Memory B cell (primary cell): ENCODE results near the gene SPCS2.

Experiments used
- ATAC-seq: fragments of 150-1000 bp; cut with Tn5 transposase; 2 replicates; pipeline ENCODE4 v1.10.0; 2021; ENCODE audit warnings: low read depth, mild to moderate bottlenecking, moderate library complexity
- DNase-seq, 2 donors: peaks; one replicate each; pipeline ENCODE4 v3.0.0; 2022; ENCODE audit warnings: low spot score in 2 of 2
- H3K27ac Mint-ChIP-seq: one replicate; pipeline ENCODE4 v1.8.0; 2022; ENCODE audit warnings: mild to moderate bottlenecking, moderate library complexity, mixed read lengths
- H3K27me3 Mint-ChIP-seq: one replicate; pipeline ENCODE4 v1.8.0; 2022; ENCODE audit warnings: mixed read lengths
- H3K36me3 Mint-ChIP-seq: one replicate; pipeline ENCODE4 v1.8.0; 2022; ENCODE audit warnings: mild to moderate bottlenecking, mixed read lengths
- H3K4me1 Mint-ChIP-seq: one replicate; pipeline ENCODE4 v1.8.0; 2022; ENCODE audit warnings: mixed read lengths
- H3K4me3 Mint-ChIP-seq: one replicate; pipeline ENCODE4 v1.8.0; 2022; ENCODE audit warnings: mild to moderate bottlenecking, moderate library complexity, mixed read lengths
- H3K9me3 Mint-ChIP-seq: one replicate; pipeline ENCODE4 v1.8.0; 2022; ENCODE audit warnings: mixed read lengths

The SPCS2 gene

GRCh38 chr11:74935285-74935684 is 13.8 kb upstream of the SPCS2 start:
- DNase-seq (no peak), ATAC-seq (no peak)
- Mint-ChIP-seq H3K4me3 (no peak overlapping the region), H3K27ac (peak overlapping the region; percentile 14), H3K9me3 (no peaks in the 10 kb centered on the region), H3K4me1 (peaks cover 5% of the 10 kb centered on the region), H3K36me3 (peaks cover 35% of the 10 kb centered on the region), H3K27me3 (no peaks in the 10 kb centered on the region)

- Mint-ChIP-seq H3K27ac (no peak overlapping the region), H3K4me1 (peaks cover 5% of the 10 kb centered on the region), H3K4me3 (no peak overlapping the region), H3K27me3 (no peaks in the 10 kb centered on the region), H3K9me3 (no peaks in the 10 kb centered on the region), H3K36me3 (peaks cover 41% of the 10 kb centered on the region)
- no peak for DNase-seq
- no peak for ATAC-seq
Measured at GRCh38 chr11:74936087-74936486, 13.0 kb upstream of the SPCS2 start.

- ATAC-seq (no peak), DNase-seq (no peak)
- H3K36me3 Mint-ChIP-seq: peaks cover 48% of the 10 kb centered on the region
- peaks cover 10% of the 10 kb centered on the region for H3K4me1 Mint-ChIP-seq
- no peak overlapping the region for H3K27ac Mint-ChIP-seq
- no peaks in the 10 kb centered on the region for H3K9me3 Mint-ChIP-seq
- no peak overlapping the region for H3K4me3 Mint-ChIP-seq
- H3K27me3 Mint-ChIP-seq: no peaks in the 10 kb centered on the region
Measured at GRCh38 chr11:74936976-74937375, 12.1 kb upstream of the SPCS2 start.

- DNase-seq (no peak), ATAC-seq (no peak)
- H3K27me3 Mint-ChIP-seq: no peaks in the 10 kb centered on the region
- H3K27ac Mint-ChIP-seq: no peak overlapping the region
- H3K4me3 Mint-ChIP-seq: no peak overlapping the region
- H3K9me3 Mint-ChIP-seq: no peaks in the 10 kb centered on the region
- peaks cover 16% of the 10 kb centered on the region for H3K4me1 Mint-ChIP-seq
- peaks cover 55% of the 10 kb centered on the region for H3K36me3 Mint-ChIP-seq
Measured at GRCh38 chr11:74937696-74938475, 11.2 kb upstream of the SPCS2 start.

- no peak overlapping the region for H3K27ac Mint-ChIP-seq
- DNase-seq: no peak
- H3K9me3 Mint-ChIP-seq: no peaks in the 10 kb centered on the region
- peaks cover 33% of the 10 kb centered on the region for H3K4me1 Mint-ChIP-seq
- no peak for ATAC-seq
- no peak overlapping the region for H3K4me3 Mint-ChIP-seq
- H3K27me3 Mint-ChIP-seq: no peaks in the 10 kb centered on the region
- H3K36me3 Mint-ChIP-seq: peaks cover 53% of the 10 kb centered on the region
Measured at GRCh38 chr11:74941492-74941891, 7.6 kb upstream of the SPCS2 start.

- no peak for ATAC-seq
- no peaks in the 10 kb centered on the region for H3K27me3 Mint-ChIP-seq
- no peak overlapping the region for H3K27ac Mint-ChIP-seq
- no peaks in the 10 kb centered on the region for H3K9me3 Mint-ChIP-seq
- no peak for DNase-seq
- H3K4me1 Mint-ChIP-seq: peaks cover 35% of the 10 kb centered on the region
- peaks cover 51% of the 10 kb centered on the region for H3K36me3 Mint-ChIP-seq
- no peak overlapping the region for H3K4me3 Mint-ChIP-seq
Measured at GRCh38 chr11:74942073-74942759, 6.8 kb upstream of the SPCS2 start.

- no peaks in the 10 kb centered on the region for H3K9me3 Mint-ChIP-seq
- H3K4me3 Mint-ChIP-seq: peak overlapping the region; percentile 93
- H3K27ac Mint-ChIP-seq: peak overlapping the region; percentile 97
- ATAC-seq (peak; percentile 9), DNase-seq (no peak)
- H3K4me1 Mint-ChIP-seq: peaks cover 44% of the 10 kb centered on the region
- peaks cover 18% of the 10 kb centered on the region for H3K36me3 Mint-ChIP-seq
- H3K27me3 Mint-ChIP-seq: no peaks in the 10 kb centered on the region
Measured at GRCh38 chr11:74948546-74948897, 544 bp upstream of the SPCS2 start.

GRCh38 chr11:74949753-74950137 is 679 bp downstream of the SPCS2 start:
- Mint-ChIP-seq H3K27me3 (no peaks in the 10 kb centered on the region), H3K4me3 (peak overlapping the region; percentile 93), H3K4me1 (peaks cover 50% of the 10 kb centered on the region), H3K9me3 (no peaks in the 10 kb centered on the region), H3K27ac (peak overlapping the region; percentile 97), H3K36me3 (peaks cover 16% of the 10 kb centered on the region)
- ATAC-seq (no peak), DNase-seq (no peak)

- H3K27me3 Mint-ChIP-seq: no peaks in the 10 kb centered on the region
Measured at GRCh38 chr11:74950374-74950969, 1.4 kb downstream of the SPCS2 start.

GRCh38 chr11:74951226-74951625 is 2.2 kb downstream of the SPCS2 start:
- peak overlapping the region; percentile 93 for H3K4me3 Mint-ChIP-seq
- DNase-seq: peak in 1 of 2 donors; percentile 22
- no peaks in the 10 kb centered on the region for H3K27me3 Mint-ChIP-seq
- peak; percentile 20 for ATAC-seq
- peaks cover 54% of the 10 kb centered on the region for H3K4me1 Mint-ChIP-seq
- peaks cover 19% of the 10 kb centered on the region for H3K36me3 Mint-ChIP-seq
- H3K9me3 Mint-ChIP-seq: no peaks in the 10 kb centered on the region
- H3K27ac Mint-ChIP-seq: peak overlapping the region; percentile 97

More at GRCh38 chr11:74950374-74950969, 1.4 kb downstream of the SPCS2 start:
- ATAC-seq: no peak
- DNase-seq: no peak
- Mint-ChIP-seq H3K27ac (peak overlapping the region; percentile 97), H3K4me3 (peak overlapping the region; percentile 93), H3K4me1 (peaks cover 54% of the 10 kb centered on the region), H3K9me3 (no peaks in the 10 kb centered on the region), H3K36me3 (peaks cover 17% of the 10 kb centered on the region)

- Mint-ChIP-seq H3K27me3 (no peaks in the 10 kb centered on the region), H3K36me3 (peaks cover 27% of the 10 kb centered on the region), H3K4me1 (peaks cover 57% of the 10 kb centered on the region), H3K27ac (peak overlapping the region; percentile 21), H3K4me3 (peak overlapping the region; percentile 25), H3K9me3 (no peaks in the 10 kb centered on the region)
- no peak for DNase-seq
- ATAC-seq: no peak
Measured at GRCh38 chr11:74952752-74953151, 3.7 kb downstream of the SPCS2 start.

GRCh38 chr11:74953451-74953850 is 4.4 kb downstream of the SPCS2 start:
- DNase-seq (no peak), ATAC-seq (no peak)
- peak overlapping the region; percentile 54 for H3K4me3 Mint-ChIP-seq
- peaks cover 57% of the 10 kb centered on the region for H3K4me1 Mint-ChIP-seq
- H3K36me3 Mint-ChIP-seq: peaks cover 27% of the 10 kb centered on the region
- peak overlapping the region; percentile 84 for H3K27ac Mint-ChIP-seq
- H3K27me3 Mint-ChIP-seq: no peaks in the 10 kb centered on the region
- no peaks in the 10 kb centered on the region for H3K9me3 Mint-ChIP-seq

- Mint-ChIP-seq H3K27me3 (no peaks in the 10 kb centered on the region), H3K36me3 (peaks cover 32% of the 10 kb centered on the region), H3K9me3 (no peaks in the 10 kb centered on the region), H3K4me1 (peaks cover 59% of the 10 kb centered on the region), H3K4me3 (peak overlapping the region; percentile 48), H3K27ac (peak overlapping the region; percentile 84)
- ATAC-seq: no peak
- DNase-seq: no peak
Measured at GRCh38 chr11:74954199-74954598, 5.1 kb downstream of the SPCS2 start.

GRCh38 chr11:74956397-74957015 is 7.4 kb downstream of the SPCS2 start:
- no peaks in the 10 kb centered on the region for H3K27me3 Mint-ChIP-seq
- H3K4me1 Mint-ChIP-seq: peaks cover 49% of the 10 kb centered on the region
- no peak for ATAC-seq
- H3K36me3 Mint-ChIP-seq: peaks cover 32% of the 10 kb centered on the region
- no peak for DNase-seq
- H3K27ac Mint-ChIP-seq: peak overlapping the region; percentile 45
- no peak overlapping the region for H3K4me3 Mint-ChIP-seq
- no peaks in the 10 kb centered on the region for H3K9me3 Mint-ChIP-seq
